Esophagus muscularis mucosa (tissue), 4 donors: Measurements from ENCODE around the gene MSH2.

Experiments used
- CTCF ChIP-seq, 3 experiments: fragments of 200-600 bp in 2 of 3; fragments of 450-650 bp in 1 of 3; sonication (generic) in 2 of 3; IDR thresholded peaks; one replicate each; pipeline ENCODE4 v1.5.1; 2017 to 2019; ENCODE audit warnings: antibody characterized with exemption in 3 of 3, mild to moderate bottlenecking in 2 of 3, moderate library complexity in 1 of 3
- EP300 ChIP-seq: sonication (generic); formaldehyde crosslinking; IDR thresholded peaks from one replicate; pipeline ENCODE4 v1.6.1; 2017; ENCODE audit warnings: antibody characterized with exemption
- POLR2A ChIP-seq: fragments of 450-650 bp; IDR thresholded peaks from one replicate; pipeline ENCODE4 v1.6.1; 2017; ENCODE audit warnings: antibody characterized with exemption, moderate library complexity, mild to moderate bottlenecking, low read depth
- POLR2AphosphoS5 ChIP-seq, 2 donors: sonication (generic); formaldehyde crosslinking; IDR thresholded peaks; one replicate each; pipeline ENCODE4 v1.6.1; 2017; ENCODE audit warnings: antibody characterized with exemption in 2 of 2

DNA sequence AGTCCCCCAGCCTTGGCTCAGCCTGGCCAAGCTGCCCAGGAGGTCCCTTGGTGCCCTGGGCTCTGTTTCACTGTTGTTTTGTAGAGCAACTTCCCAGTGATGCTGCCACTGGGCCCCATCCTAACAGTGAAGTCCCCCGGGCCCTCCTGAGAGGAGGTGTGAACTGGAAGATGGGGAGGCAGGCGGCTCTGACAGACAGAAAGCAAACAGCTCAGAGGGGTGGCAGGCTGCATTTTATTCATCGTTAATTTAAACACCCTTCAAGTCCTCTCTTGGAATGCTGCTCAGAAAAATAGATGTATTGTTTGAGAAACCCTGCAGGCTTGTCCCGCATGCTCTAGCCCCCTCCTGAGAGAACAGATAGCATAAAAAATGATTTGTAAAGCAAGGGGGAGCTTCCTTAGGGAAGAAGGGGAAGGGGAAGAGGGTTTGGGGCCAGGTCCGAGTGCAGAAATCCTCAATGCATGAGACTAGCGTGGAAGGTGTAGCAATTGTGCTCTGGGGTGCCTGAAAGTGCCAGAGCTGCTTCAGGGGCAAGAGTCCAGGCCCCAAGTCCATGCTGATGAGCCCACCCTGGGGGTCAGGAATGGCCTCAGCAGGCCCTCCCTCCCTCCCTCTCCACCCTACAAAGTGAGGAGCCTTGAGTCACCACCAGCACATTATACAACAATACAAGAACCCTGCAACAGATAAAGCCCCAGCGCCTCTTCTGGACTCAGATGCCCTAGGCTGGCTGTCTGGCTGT lies 113.6 kb downstream of the MSH2 start:
- TF ChIP-seq CTCF (IDR thresholded peaks at IDR 0.05) (no peak), EP300 (no peak), POLR2A (no peak), POLR2AphosphoS5 (IDR thresholded peaks at IDR 0.05) (no peak)
